ENCODE data around the gene GGT1. TPM values are rescaled to one million over a fixed set of nuclear protein-coding genes. Genes with fewer than 3 reads are reported as not detected.
"Not testable (repeated sequence)": the region's sequence is repeated elsewhere in the genome, so short reads cannot be mapped to it uniquely, and the experiment has no call there.

GGT1 gene
- total RNA-seq, 1 donor from 2014 or later: 7.3 TPM

DNA sequence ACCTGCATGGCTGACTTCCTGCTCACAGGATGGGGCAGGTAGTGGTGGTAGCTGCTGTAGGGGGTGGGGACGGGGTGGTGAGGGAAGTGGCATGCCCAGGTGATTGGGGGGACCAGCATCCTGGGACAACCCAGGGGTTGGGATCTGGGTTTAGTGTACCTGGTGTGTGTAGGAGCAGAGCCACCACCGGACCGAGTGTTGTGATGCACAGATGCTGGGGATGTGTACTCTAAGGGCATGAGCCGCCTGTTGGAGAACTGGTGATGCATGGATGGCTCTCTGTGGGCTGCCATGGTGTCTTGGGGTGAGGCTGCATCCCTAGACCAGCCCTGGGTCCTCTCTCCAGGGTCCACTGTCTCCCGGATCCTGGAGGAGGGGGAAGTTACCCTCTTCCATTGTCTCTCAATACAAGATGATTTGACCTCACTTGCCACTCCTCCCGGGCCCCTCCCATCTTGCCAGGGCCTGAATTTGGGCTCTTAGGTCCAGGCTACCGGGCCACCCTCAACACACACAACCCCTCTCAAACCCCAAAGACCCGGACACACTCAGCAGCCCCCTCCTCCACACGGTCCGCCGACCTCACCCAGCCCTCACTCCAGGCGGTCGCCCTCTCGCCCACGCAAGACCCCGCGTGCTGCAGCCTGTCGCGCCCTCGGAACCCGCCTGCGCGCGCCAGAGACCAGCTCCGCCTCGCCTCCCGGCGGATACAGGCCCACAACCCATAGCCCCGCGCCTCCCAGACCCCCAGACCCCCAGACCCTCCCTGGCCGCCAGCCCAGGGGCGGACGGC is 10.7 kb upstream of the GGT1 start:
- ChIA-PET CTCF (no interaction called here), POLR2A (no interaction called here)
- Mint-ChIP-seq H3K4me3 (peak overlapping the region; percentile 83), H3K27me3 (peaks cover 4% of the 10 kb centered on the region), H3K9me3 (no peaks in the 10 kb centered on the region), H3K36me3 (ENCODE audit: low read depth) (no peaks in the 10 kb centered on the region), H3K27ac (no peak overlapping the region), H3K4me1 (peaks cover 5% of the 10 kb centered on the region)
- ATAC-seq (ENCODE audit: low read depth) (peak; percentile 36), DNase-seq (no peak)
- intact Hi-C loops (cut with micrococcal nuclease): no loop called here
- TF ChIP-seq, protein P1, sequence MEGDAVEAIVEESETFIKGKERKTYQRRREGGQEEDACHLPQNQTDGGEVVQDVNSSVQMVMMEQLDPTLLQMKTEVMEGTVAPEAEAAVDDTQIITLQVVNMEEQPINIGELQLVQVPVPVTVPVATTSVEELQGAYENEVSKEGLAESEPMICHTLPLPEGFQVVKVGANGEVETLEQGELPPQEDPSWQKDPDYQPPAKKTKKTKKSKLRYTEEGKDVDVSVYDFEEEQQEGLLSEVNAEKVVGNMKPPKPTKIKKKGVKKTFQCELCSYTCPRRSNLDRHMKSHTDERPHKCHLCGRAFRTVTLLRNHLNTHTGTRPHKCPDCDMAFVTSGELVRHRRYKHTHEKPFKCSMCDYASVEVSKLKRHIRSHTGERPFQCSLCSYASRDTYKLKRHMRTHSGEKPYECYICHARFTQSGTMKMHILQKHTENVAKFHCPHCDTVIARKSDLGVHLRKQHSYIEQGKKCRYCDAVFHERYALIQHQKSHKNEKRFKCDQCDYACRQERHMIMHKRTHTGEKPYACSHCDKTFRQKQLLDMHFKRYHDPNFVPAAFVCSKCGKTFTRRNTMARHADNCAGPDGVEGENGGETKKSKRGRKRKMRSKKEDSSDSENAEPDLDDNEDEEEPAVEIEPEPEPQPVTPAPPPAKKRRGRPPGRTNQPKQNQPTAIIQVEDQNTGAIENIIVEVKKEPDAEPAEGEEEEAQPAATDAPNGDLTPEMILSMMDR (IDR thresholded peaks at IDR 0.05): no peak

DNA sequence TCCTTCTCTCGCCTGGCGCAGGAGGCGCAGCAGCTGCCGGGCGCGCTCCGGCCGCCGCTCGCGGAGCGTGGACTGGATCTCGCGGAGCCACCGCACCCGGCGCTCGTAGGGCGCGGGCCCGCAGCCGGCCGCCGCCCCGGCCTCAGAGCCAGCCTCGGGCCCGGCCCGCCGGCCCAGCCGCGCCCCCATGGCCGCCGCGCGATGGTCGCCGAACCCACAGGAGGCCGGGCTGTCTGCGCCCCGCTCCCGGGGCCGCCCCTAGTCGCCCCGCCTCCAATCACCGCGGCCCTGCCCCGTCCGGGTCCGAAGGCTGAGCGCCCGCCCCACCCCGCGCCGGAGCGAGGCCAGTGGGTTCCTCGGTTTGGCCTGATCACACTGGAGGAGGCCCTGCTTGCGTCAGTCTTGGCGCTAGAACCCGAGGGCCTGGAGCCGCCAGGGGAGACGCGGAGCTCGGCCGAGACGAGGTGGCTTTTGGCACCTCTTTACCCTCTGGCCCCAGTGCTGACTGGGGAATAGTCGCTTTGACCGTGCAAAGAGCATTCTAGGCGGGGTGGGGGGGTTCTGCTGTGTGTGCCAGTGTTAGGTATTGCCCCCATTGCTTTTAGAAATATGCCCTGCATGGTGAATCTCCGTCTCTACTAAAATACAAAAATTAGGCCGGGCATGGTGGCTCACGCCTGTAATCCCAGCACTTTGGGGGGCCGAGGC is 10.0 kb upstream of the GGT1 start, which contains the start of gene LRRC75B:
TSS of gene LRRC75B (minus strand) at position 223 of the 708 bp plus-strand sequence. CDS start at position 189, 34 bp downstream.
- no peak within 1 kb of the TSS for H3K27ac Mint-ChIP-seq
- POLR2A ChIA-PET: no interaction called here
- TF ChIP-seq, protein P1 (IDR thresholded peaks at IDR 0.05): no peak
- peaks cover 5% of the 10 kb centered on the region for H3K4me1 Mint-ChIP-seq
- CTCF ChIA-PET: no interaction called here
- peaks cover 4% of the 10 kb centered on the region for H3K27me3 Mint-ChIP-seq
- no peaks in the 10 kb centered on the region for H3K9me3 Mint-ChIP-seq
- intact Hi-C loops (cut with micrococcal nuclease): no loop called here
- DNase-seq (peak; percentile 27), ATAC-seq (ENCODE audit: low read depth) (peak; percentile 81)
- H3K36me3 Mint-ChIP-seq (ENCODE audit: low read depth): no peaks in the 10 kb centered on the region
- H3K4me3 Mint-ChIP-seq: peak within 1 kb of the TSS; percentile 83

DNA sequence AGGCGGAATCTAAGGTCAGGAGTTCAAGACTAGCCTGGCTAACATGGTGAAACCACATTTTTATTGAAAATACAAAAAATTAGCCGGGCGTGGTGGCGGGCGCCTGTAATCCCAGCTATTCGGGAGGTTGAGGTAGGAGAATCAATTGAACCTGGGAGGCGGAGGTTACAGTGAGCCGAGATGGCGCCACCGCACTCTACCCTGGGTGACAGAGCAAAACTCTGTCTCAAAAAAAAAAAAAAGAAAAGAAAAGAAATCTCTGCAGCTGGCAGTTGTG is 9.5 kb upstream of the GGT1 start:
- DNase-seq; CTCF ChIA-PET; H3K9me3 Mint-ChIP-seq; ATAC-seq (ENCODE audit: low read depth); intact Hi-C loops (cut with micrococcal nuclease); H3K36me3 Mint-ChIP-seq (ENCODE audit: low read depth); H3K4me1 Mint-ChIP-seq; H3K27ac Mint-ChIP-seq; POLR2A ChIA-PET; H3K27me3 Mint-ChIP-seq: not testable (repeated sequence)
- H3K4me3 Mint-ChIP-seq: peak overlapping the region; percentile 56

DNA sequence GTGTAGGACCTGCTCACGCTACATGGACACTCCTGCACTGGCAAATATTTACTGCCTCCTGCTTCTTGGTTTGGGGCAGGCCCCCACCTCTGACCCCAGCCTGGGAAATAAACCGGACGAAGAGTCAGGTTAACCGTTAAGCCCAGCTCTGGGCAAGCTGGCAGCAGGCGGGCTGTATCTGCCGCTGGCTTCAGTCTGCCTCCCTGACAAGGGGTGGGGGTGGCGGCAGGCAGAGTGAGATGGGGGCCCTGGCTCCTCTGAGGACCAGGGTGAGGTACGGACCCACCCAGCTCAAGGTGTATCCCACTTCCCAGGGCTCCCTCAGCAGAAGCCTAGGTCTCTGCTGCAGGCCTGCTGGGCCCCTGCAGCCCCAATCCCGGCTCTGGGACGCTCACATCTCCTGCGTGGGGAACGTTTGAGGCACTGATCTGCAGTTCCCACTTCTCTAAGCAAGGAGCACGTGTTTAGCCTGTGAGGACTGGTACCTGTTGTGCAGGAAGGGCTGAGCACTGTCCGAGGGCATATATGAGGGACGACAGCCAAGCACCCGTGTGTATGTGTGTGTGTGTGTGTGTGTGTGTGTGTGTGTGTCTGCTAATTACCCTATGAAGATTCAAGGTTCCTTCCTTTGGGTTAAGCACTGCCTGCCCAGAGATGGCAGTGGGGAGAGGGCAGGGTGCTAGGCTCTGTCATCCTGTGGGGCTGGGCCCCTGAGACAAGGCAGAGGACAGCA is 9.0 kb upstream of the GGT1 start:
- Mint-ChIP-seq H3K9me3 (no peaks in the 10 kb centered on the region), H3K27ac (no peak overlapping the region), H3K4me3 (peak overlapping the region; percentile 19), H3K27me3 (peaks cover 4% of the 10 kb centered on the region), H3K4me1 (peaks cover 5% of the 10 kb centered on the region), H3K36me3 (ENCODE audit: low read depth) (no peaks in the 10 kb centered on the region)
- intact Hi-C loops (cut with micrococcal nuclease): no loop called here
- DNase-seq (no peak), ATAC-seq (ENCODE audit: low read depth) (no peak)
- ChIA-PET POLR2A (no interaction called here), CTCF (no interaction called here)
- TF ChIP-seq, protein P1 (IDR thresholded peaks at IDR 0.05): no peak

DNA sequence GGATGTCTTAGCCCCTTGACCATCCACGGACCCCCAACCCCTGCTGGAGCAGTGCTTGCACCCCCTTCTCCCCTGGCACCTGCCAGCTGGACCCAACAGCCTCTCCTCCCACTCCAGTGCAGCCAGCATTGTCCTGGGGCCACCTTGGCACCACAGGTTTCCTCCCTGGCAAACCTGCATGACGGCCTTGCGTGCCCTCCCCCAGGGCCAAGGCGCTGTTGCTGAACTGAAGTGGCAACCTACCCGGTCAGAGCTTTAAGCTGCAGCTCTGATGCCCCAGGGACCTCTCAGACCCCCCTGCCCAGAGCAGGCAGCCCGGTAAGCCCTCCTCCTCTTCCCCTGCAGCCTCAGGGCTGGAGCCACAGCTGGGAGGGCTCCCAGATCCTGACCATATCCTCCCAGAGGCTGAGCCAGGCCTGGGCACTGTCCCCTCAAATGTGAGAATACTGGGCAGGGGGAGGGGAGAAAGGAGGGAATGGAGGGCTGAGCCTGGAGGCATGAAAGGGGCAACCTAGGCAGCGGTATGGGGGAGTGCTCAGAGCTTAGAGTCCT is 8.3 kb upstream of the GGT1 start:
- H3K36me3 Mint-ChIP-seq (ENCODE audit: low read depth): no peaks in the 10 kb centered on the region
- intact Hi-C loops (cut with micrococcal nuclease): no loop called here
- TF ChIP-seq, protein P1 (IDR thresholded peaks at IDR 0.05): no peak
- no peak for ATAC-seq (ENCODE audit: low read depth)
- H3K4me1 Mint-ChIP-seq: peaks cover 5% of the 10 kb centered on the region
- CTCF ChIA-PET: no interaction called here
- no peak overlapping the region for H3K27ac Mint-ChIP-seq
- no peak overlapping the region for H3K4me3 Mint-ChIP-seq
- DNase-seq: no peak
- H3K27me3 Mint-ChIP-seq: peaks cover 4% of the 10 kb centered on the region
- POLR2A ChIA-PET: no interaction called here
- no peaks in the 10 kb centered on the region for H3K9me3 Mint-ChIP-seq

All from activated B cell treated with CpG ODN at 0.5 μM for 24 hours (primary cell).